IMR-90 (cell line): ENCODE measurements around the gene CIROP. TPM values are rescaled to one million over a fixed set of nuclear protein-coding genes. Genes with fewer than 3 reads are reported as not detected.

Source experiments
- ATAC-seq: fragments of 200-7000 bp; cut with Tn5 transposase; 2 replicates; pipeline ENCODE4 v1.9.1; 2020; ENCODE audit warnings: low read depth, mild to moderate bottlenecking, moderate library complexity
- BruUV-seq: library from RNA; stranded (reverse); fragments of 400-500 nt; replicated peaks from 2 replicates; lab custom pipeline; 2021; lab: Mats Ljungman, UMichigan
- CTCF ChIA-PET: fragments of 300-600 bp; formaldehyde crosslinking; extraction: SDS; loops from one replicate; lab custom pipeline; 2021; ENCODE audit warnings: antibody characterized with exemption; lab: Yijun Ruan, JAX
- POLR2A ChIA-PET: fragments of 300-600 bp; sonication (Branson Sonifier 250); formaldehyde crosslinking; loops from one replicate; lab custom pipeline; 2022; ENCODE audit warnings: antibody characterized with exemption; ENCODE audit not compliant: unreplicated experiment; lab: Charles Lee
- DNase-seq: peaks from one replicate; pipeline ENCODE4 v3.0.0; 2013
- H2AFZ ChIP-seq: replicated peaks from 2 replicates; pipeline ENCODE3; 2013; ENCODE audit warnings: low read length, mild to moderate bottlenecking; ENCODE audit not compliant: poor library complexity
- H2AK5ac ChIP-seq: 2 replicates; pipeline ENCODE4 v1.6.1; 2013; ENCODE audit warnings: low read depth, low read length, inconsistent platforms
- H2AK9ac ChIP-seq: replicated peaks from 2 replicates; pipeline ENCODE3; 2013; ENCODE audit warnings: mild to moderate bottlenecking, low read depth, low read length, moderate library complexity; ENCODE audit not compliant: poor library complexity
- H2BK120ac ChIP-seq: 2 replicates; pipeline ENCODE4 v1.6.1; 2013; ENCODE audit warnings: low read depth, low read length, inconsistent platforms
- H2BK15ac ChIP-seq: 3 replicates; pipeline ENCODE4 v1.6.1; 2013; ENCODE audit warnings: low read depth, low read length, inconsistent platforms
- H2BK20ac ChIP-seq: 2 replicates; pipeline ENCODE4 v1.6.1; 2013; ENCODE audit warnings: low read depth, mild to moderate bottlenecking, inconsistent platforms, low read length, moderate library complexity
- H2BK5ac ChIP-seq: 2 replicates; pipeline ENCODE4 v1.6.1; 2013; ENCODE audit warnings: mild to moderate bottlenecking, low read depth, low read length, inconsistent platforms; ENCODE audit not compliant: poor library complexity, severe bottlenecking
- H3K14ac ChIP-seq: replicated peaks from 2 replicates; pipeline ENCODE4 v1.6.1; 2013; ENCODE audit warnings: low read depth, low read length, inconsistent platforms
- H3K18ac ChIP-seq: 2 replicates; pipeline ENCODE4 v1.6.1; 2013; ENCODE audit warnings: low read depth, low read length, control low read depth
- H3K23ac ChIP-seq: 2 replicates; pipeline ENCODE4 v1.6.1; 2013; ENCODE audit warnings: low read depth, low read length, inconsistent platforms
- H3K27ac ChIP-seq: 2 replicates; pipeline ENCODE4 v1.5.1; 2013; ENCODE audit warnings: mild to moderate bottlenecking, control low read depth, low read length; ENCODE audit not compliant: insufficient read depth
- H3K27me3 ChIP-seq: 2 replicates; pipeline ENCODE4 v1.6.1; 2013; ENCODE audit warnings: low read length; ENCODE audit not compliant: control insufficient read depth, insufficient read depth
- H3K36me3 ChIP-seq: 2 replicates; pipeline ENCODE4 v1.6.1; 2013; ENCODE audit warnings: low read length, mixed read lengths; ENCODE audit not compliant: control insufficient read depth, insufficient read depth
- H3K4ac ChIP-seq: 2 replicates; pipeline ENCODE4 v1.6.1; 2013; ENCODE audit warnings: low read depth, low read length, inconsistent platforms
- H3K4me1 ChIP-seq: 2 replicates; pipeline ENCODE4 v1.6.1; 2013; ENCODE audit warnings: low read length, mixed read lengths; ENCODE audit not compliant: control insufficient read depth, insufficient read depth
- H3K4me2 ChIP-seq: 2 replicates; pipeline ENCODE4 v1.6.1; 2013; ENCODE audit warnings: low read depth, mild to moderate bottlenecking, control low read depth, low read length, moderate library complexity
- H3K4me3 ChIP-seq: 2 replicates; pipeline ENCODE4 v1.5.1; 2013; ENCODE audit warnings: low read depth, mild to moderate bottlenecking, control low read depth, low read length, moderate library complexity; ENCODE audit not compliant: insufficient read depth
- H3K56ac ChIP-seq: 2 replicates; pipeline ENCODE4 v1.6.1; 2013; ENCODE audit warnings: low read length, inconsistent platforms; ENCODE audit not compliant: insufficient read depth; ENCODE audit errors: extremely low read depth
- H3K79me1 ChIP-seq, 2 experiments: 2 replicates each; pipeline ENCODE4 v1.6.1; 2013; ENCODE audit warnings: low read length in 2 of 2, inconsistent platforms in 1 of 2, low read depth in 1 of 2
- H3K9ac ChIP-seq: 2 replicates; pipeline ENCODE4 v1.6.1; 2013; ENCODE audit warnings: low read depth, low read length, control low read depth
- H3K9me1 ChIP-seq: 2 replicates; pipeline ENCODE4 v1.6.1; 2013; ENCODE audit warnings: low read length, inconsistent platforms; ENCODE audit not compliant: insufficient read depth
- H3K9me3 ChIP-seq: 2 replicates; pipeline ENCODE4 v1.6.1; 2013; ENCODE audit warnings: low read length; ENCODE audit not compliant: control insufficient read depth, insufficient read depth
- H4K20me1 ChIP-seq: 2 replicates; pipeline ENCODE4 v1.6.1; 2013; ENCODE audit warnings: low read length, inconsistent platforms; ENCODE audit not compliant: insufficient read depth
- H4K5ac ChIP-seq: 2 replicates; pipeline ENCODE4 v1.6.1; 2013; ENCODE audit warnings: mild to moderate bottlenecking, low read depth, low read length, control low read depth
- H4K8ac ChIP-seq, 2 experiments: 2 replicates each; pipeline ENCODE4 v1.6.1; 2013; ENCODE audit warnings: low read depth in 2 of 2, low read length in 2 of 2, control low read depth in 1 of 2, inconsistent platforms in 1 of 2
- H4K91ac ChIP-seq: 2 replicates; pipeline ENCODE4 v1.6.1; 2013; ENCODE audit warnings: low read depth, low read length, inconsistent platforms; ENCODE audit not compliant: insufficient read depth
- BHLHE40 ChIP-seq: fragments of 150-350 bp; IDR thresholded peaks from 2 replicates; pipeline ENCODE4 v1.6.1; 2016; ENCODE audit warnings: mild to moderate bottlenecking, low read depth, low read length
- CEBPB ChIP-seq: IDR thresholded peaks from 2 replicates; pipeline ENCODE4 v1.6.1; 2012; ENCODE audit warnings: low read depth, low read length, improper control_type of control experiment
- CHD1 ChIP-seq: IDR thresholded peaks from 2 replicates; pipeline ENCODE4 v1.6.1; 2012; ENCODE audit warnings: low read depth, low read length, improper control_type of control experiment
- CTCF ChIP-seq: conservative IDR thresholded peaks from 2 replicates; pipeline ENCODE4 v1.5.1; 2012; ENCODE audit warnings: mild to moderate bottlenecking, low read depth, low read length, improper control_type of control experiment
- ELK1 ChIP-seq: fragments of 150-350 bp; IDR thresholded peaks from 2 replicates; pipeline ENCODE4 v1.6.1; 2016; ENCODE audit warnings: low read depth, mild to moderate bottlenecking, low read length, moderate library complexity, borderline replicate concordance
- FOS ChIP-seq: fragments of 150-350 bp; IDR thresholded peaks from 2 replicates; pipeline ENCODE4 v1.6.1; 2016; ENCODE audit warnings: low read depth, low read length
- MAFK ChIP-seq: IDR thresholded peaks from 2 replicates; pipeline ENCODE4 v1.6.1; 2012; ENCODE audit warnings: low read depth, low read length, improper control_type of control experiment
- MAZ ChIP-seq: IDR thresholded peaks from 2 replicates; pipeline ENCODE4 v1.6.1; 2012; ENCODE audit warnings: low read depth, mild to moderate bottlenecking, low read length, improper control_type of control experiment, moderate library complexity, borderline replicate concordance
- MXI1 ChIP-seq: IDR thresholded peaks from 2 replicates; pipeline ENCODE4 v1.6.1; 2012; ENCODE audit warnings: low read depth, mild to moderate bottlenecking, low read length, moderate library complexity, borderline replicate concordance
- NFE2L2 ChIP-seq: fragments of 150-350 bp; IDR thresholded peaks from 2 replicates; pipeline ENCODE4 v1.6.1; 2016; ENCODE audit warnings: low read depth, mild to moderate bottlenecking, low read length
- POLR2A ChIP-seq: IDR thresholded peaks from 2 replicates; pipeline ENCODE4 v1.6.1; 2012; ENCODE audit warnings: mild to moderate bottlenecking, low read depth, low read length
- RAD21 ChIP-seq: IDR thresholded peaks from 2 replicates; pipeline ENCODE4 v1.6.1; 2012; ENCODE audit warnings: low read length, improper control_type of control experiment
- RCOR1 ChIP-seq: IDR thresholded peaks from 2 replicates; pipeline ENCODE4 v1.6.1; 2012; ENCODE audit warnings: mild to moderate bottlenecking, low read length, improper control_type of control experiment; ENCODE audit not compliant: insufficient replicate concordance
- RFX5 ChIP-seq: IDR thresholded peaks from 2 replicates; pipeline ENCODE4 v1.8.0; 2012; ENCODE audit warnings: low read depth, mild to moderate bottlenecking, low read length, moderate library complexity
- SMC3 ChIP-seq: fragments of 150-350 bp; IDR thresholded peaks from 2 replicates; pipeline ENCODE4 v1.6.1; 2016; ENCODE audit warnings: low read depth, mild to moderate bottlenecking, antibody characterized with exemption, low read length, moderate library complexity
- USF2 ChIP-seq: fragments of 150-350 bp; IDR thresholded peaks from 2 replicates; pipeline ENCODE4 v1.6.1; 2017; ENCODE audit warnings: mild to moderate bottlenecking, antibody characterized with exemption, low read length, low read depth
- WGBS, 2 experiments: methylation state at CpG; one replicate each; pipeline versions ENCODE4 v1.1.5 to v1.1.7; 2013; ENCODE audit warnings: missing lambda C conversion rate in 2 of 2; ENCODE audit not compliant: insufficient read length in 1 of 2; ENCODE audit errors: extremely low coverage in 2 of 2; 5-methylcytosine and 5-hydroxymethylcytosine counted together
- dilution Hi-C: fragments of 300-500 bp; cut with HindIII; formaldehyde crosslinking; loops from one replicate; pipeline ENCODE4 v1.14.3; 2018; ENCODE audit warnings: low sequenced_read_pairs; ENCODE audit not compliant: unreplicated experiment
- in situ Hi-C: fragments of 300-500 bp; cut with MboI; formaldehyde crosslinking; loops from 3 replicates; pipeline ENCODE4 v1.14.3; 2019; ENCODE audit warnings: low sequenced_read_pairs, inconsistent platforms, mixed read lengths
- intact Hi-C: fragments of 100-400 bp; cut with micrococcal nuclease; formaldehyde crosslinking; loops from 2 replicates; pipeline ENCODE4 v1.10.0; 2022
- polyA plus RNA-seq, 3 experiments: library from polyadenylated mRNA; depleted of rRNA; stranded (reverse); fragments of >200 nt; gene quantifications; 2 replicates each; pipeline ENCODE4 v1.2.3, GENCODE V29; 2012; ENCODE audit warnings: low replicate concordance in 1 of 3
- total RNA-seq: library from RNA; depleted of rRNA; stranded (reverse); fragments of >200 nt; gene quantifications from 2 replicates; pipeline ENCODE4 v1.2.3, GENCODE V29; 2012

The CIROP gene
- total and polyA plus RNA-seq, 2 of the 4 experiments (the other 2 are of a cell fraction): 0.31 to 0.36 TPM

- Histone ChIP-seq H3K4me3 (no peak overlapping the region), H3K27me3 (peaks cover 20% of the 10 kb centered on the region), H3K27ac (no peak overlapping the region), H3K14ac (no peak overlapping the region), H3K4ac (no peak overlapping the region), H2BK20ac (no peak overlapping the region), H3K9me1 (no peaks in the 10 kb centered on the region), H3K4me1 (no peaks in the 10 kb centered on the region), H2BK15ac (no peak overlapping the region), H3K9me3 (0 out of 2 replicates have a peak, but pooled peaks cover 2% of the 10 kb centered on the region), H4K8ac (no peak overlapping the region), H3K23ac (no peak overlapping the region), H2AFZ (no peak overlapping the region), H2AK5ac (no peak overlapping the region), H4K20me1 (no peaks in the 10 kb centered on the region), H2BK5ac (no peak overlapping the region), H4K91ac (no peak overlapping the region), H3K79me1 (no peaks in the 10 kb centered on the region), H3K4me2 (no peak overlapping the region), H3K9ac (no peak overlapping the region), H2BK120ac (no peak overlapping the region), H3K18ac (no peak overlapping the region), H2AK9ac (no peak overlapping the region), H4K5ac (no peak overlapping the region), H3K56ac (no peak overlapping the region), H3K36me3 (no peaks in the 10 kb centered on the region)
- ChIA-PET CTCF (no interaction called here), POLR2A (no interaction called here)
- ATAC-seq (no peak), DNase-seq (no peak)
- no TSS peak for BruUV-seq
- intact Hi-C loops (no loop called here), dilution Hi-C loops (no loop called here), in situ Hi-C loops (no loop called here)
- TF ChIP-seq BHLHE40: no peak
- TF ChIP-seq CEBPB: no peak
- no peak for TF ChIP-seq RFX5
- TF ChIP-seq SMC3: no peak
- no peak for TF ChIP-seq CTCF
- no peak for TF ChIP-seq USF2
- no peak for TF ChIP-seq CHD1
- TF ChIP-seq MAZ: no peak
- no peak for TF ChIP-seq POLR2A
- no peak for TF ChIP-seq NFE2L2
- TF ChIP-seq MXI1: no peak
- TF ChIP-seq RCOR1: no peak
- no peak for TF ChIP-seq MAFK
- TF ChIP-seq ELK1: no peak
- TF ChIP-seq FOS: no peak
- no peak for TF ChIP-seq RAD21
- WGBS, 2 experiments: no CpG with 5 or more reads among the region's 4 CpGs
Measured at GRCh38 chr14:23145794-23146350, 41.1 kb upstream of the CIROP start.
